NCI-H460 (cell line): ENCODE results near the gene SPRR2F. TPM values are rescaled to one million over a fixed set of nuclear protein-coding genes. Genes with fewer than 3 reads are reported as not detected.

Source experiments
- DNase-seq: peaks from one replicate; pipeline ENCODE4 v3.0.0-alpha.2; 2016; ENCODE audit warnings: low read depth; ENCODE audit errors: extremely low read depth
- small RNA-seq, 2 experiments: library from RNA; depleted of rRNA; stranded (forward); fragments of <200 nt; gene quantifications; one replicate each; pipeline ENCODE3, GENCODE V24; 2014
- total RNA-seq: library from RNA; depleted of rRNA; stranded (reverse); fragments of >200 nt; shearing (Covaris generic); gene quantifications from 2 replicates; pipeline ENCODE4 v1.2.3, GENCODE V29; 2014; rRNA removed

Gene SPRR2F
- total RNA-seq, 1 experiment from 2014 or later: not detected

DNA sequence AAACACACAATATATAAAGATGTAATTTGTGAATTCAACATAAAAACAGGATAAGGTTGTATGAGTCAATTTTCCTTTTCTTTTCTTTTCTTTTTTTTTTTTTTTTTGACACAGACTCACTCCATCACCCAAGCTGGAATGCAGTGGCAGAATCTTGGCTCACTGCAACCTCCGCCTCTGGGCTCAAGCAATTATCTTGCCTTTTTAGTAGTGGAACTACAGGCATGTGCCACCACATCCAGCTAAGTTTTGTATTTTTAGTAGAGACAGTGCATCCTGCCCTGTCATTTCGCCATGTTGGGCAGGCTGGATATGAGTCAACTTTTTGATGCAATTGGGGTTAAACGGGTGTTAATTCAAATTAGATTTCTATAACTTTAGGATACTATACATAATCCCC, 31.6 kb downstream of the SPRR2F start:
- DNase-seq: no peak

DNA sequence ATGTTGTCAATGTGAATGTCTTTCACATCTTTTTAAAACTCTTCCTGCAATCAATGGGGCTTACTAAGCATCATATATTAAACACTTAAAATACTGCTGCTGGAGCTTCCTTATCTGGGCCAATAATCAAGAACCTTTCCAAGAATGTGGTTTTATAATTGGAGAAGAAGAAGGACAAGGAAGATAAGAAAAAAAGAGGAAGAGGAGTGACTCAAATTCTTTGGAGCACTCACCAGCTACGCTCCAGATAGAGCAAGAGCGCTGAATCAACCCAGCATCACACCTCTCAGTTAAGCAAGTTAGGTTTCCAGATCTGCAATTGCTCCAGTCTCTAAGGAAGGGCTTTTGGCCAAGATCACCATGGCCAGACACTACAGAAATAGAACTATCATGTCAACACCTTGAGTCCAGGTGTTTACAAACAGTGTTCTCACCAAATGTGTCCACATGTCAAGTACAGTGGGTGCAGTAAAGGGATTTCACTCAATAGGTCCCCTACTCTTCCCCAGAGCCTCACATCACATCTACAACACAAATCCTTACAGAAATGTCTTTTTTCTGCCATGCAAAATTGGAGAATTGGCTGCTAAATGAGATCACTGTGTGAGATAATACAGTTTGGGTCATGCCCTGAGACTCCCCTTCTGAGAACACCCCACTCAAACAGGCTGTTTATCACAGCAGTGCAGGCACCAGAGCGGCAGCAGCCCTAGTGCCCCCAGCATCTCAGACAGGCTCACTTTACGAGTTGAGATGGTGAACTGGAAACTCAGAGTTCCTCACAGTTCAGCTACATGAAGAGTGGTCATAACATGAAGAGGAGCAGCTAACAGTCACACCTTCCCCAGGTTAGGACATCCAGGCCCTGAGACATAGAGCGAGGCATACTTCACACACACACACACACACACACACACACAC, 40.2 kb downstream of the SPRR2F start:
- no peak for DNase-seq

DNA sequence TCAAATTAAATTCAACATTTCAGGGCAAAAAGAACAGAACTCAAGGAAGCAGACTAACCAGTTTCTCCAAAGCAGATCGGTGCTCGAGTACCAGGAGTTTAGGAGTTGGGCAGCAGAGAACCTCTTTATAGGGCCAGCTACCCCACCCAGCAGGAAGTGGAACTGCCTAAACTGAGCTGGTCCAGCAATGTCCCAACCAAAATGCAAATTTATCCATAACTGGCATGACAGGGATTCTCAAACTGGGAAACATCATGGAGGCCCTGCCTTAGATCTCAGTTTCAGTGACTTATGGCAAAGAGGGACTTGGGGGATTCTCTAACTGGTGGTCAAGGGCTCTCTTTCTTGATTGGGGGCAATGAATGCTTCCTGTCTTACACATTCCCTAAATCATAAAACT, 41.8 kb downstream of the SPRR2F start, which contains the start of gene SPRR2B:
SPRR2B (minus strand) TSS at position 101 of the 400 bp plus-strand sequence. CDS start 772 bp downstream, outside the sequence.
- no peak for DNase-seq

DNA sequence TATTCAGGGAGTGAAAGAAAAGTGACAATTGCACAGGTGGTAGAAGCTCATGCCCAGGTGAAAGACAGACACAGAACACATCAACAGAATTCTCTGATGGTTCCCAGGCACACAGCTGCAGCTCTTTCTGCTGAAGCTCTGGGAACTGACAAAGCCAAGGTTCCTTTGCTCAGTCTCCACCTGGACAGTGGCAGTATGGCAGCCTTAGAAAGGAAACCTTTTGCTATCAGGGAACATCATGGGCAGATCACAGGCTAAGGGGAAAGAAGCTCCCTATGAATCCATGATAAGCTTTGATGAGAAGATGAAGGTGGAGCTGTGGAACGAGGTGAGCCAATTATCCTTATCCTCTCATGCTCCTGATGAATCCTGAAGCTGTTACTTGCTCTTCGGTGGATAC, 43.1 kb downstream of the SPRR2F start:
- DNase-seq: no peak

Small RNA genes lying within 50 kb of the gene (small RNA-seq; reads per million reads assigned to genes)
- gene SPRR2C: 0 reads per million in 2 experiments

Other genes starting within 250 kb of the SPRR2F start
- not detected in 2 replicates for gene SMCP, start 235.2 kb downstream of the SPRR2F start, total RNA-seq
- gene IVL, start 205.0 kb downstream of the SPRR2F start, total RNA-seq: not detected in 2 replicates
- not detected in 2 replicates for gene SPRR5, start 166.3 kb downstream of the SPRR2F start, total RNA-seq
- not detected in 2 replicates for gene SPRR4, start 142.9 kb downstream of the SPRR2F start, total RNA-seq
- not detected in 2 replicates for gene SPRR1A, start 129.4 kb downstream of the SPRR2F start, total RNA-seq
- not detected in 2 replicates for gene SPRR3, start 111.8 kb downstream of the SPRR2F start, total RNA-seq
- gene SPRR1B, start 82.3 kb downstream of the SPRR2F start, total RNA-seq: not detected in 2 replicates
- not detected in 2 replicates for gene SPRR2D, start 72.4 kb downstream of the SPRR2F start, total RNA-seq
- gene SPRR2A, start 56.0 kb downstream of the SPRR2F start, total RNA-seq: not detected in 2 replicates
- gene SPRR2B, start 41.9 kb downstream of the SPRR2F start, total RNA-seq: not detected in 2 replicates
- gene SPRR2E, start 19.0 kb downstream of the SPRR2F start, total RNA-seq: not detected in 2 replicates
- gene SPRR2G, start 37.4 kb upstream of the SPRR2F start, total RNA-seq: not detected in 2 replicates
- gene LELP1, start 89.9 kb upstream of the SPRR2F start, total RNA-seq: not detected in 2 replicates
- gene PRR9, start 104.1 kb upstream of the SPRR2F start, total RNA-seq: not detected in 2 replicates
- not detected in 2 replicates for gene LORICRIN, start 146.2 kb upstream of the SPRR2F start, total RNA-seq
- not detected in 2 replicates for gene PGLYRP3, start 199.4 kb upstream of the SPRR2F start, total RNA-seq
- not detected in 2 replicates for gene PGLYRP4, start 235.3 kb upstream of the SPRR2F start, total RNA-seq
- gene S100A9, start 244.3 kb upstream of the SPRR2F start, total RNA-seq: 1.9 and 2.3 TPM in 2 replicates